ENCODE data around the gene NPHP4. TPM values are rescaled to one million over a fixed set of nuclear protein-coding genes. Genes with fewer than 3 reads are reported as not detected.

NPHP4 gene
- total and polyA plus RNA-seq, 9 of the 15 experiments (the other 6 are each of a cell fraction or from before 2014, with no cell fraction given), result 0.52 to 26.2 (median 6.7) TPM

DNA sequence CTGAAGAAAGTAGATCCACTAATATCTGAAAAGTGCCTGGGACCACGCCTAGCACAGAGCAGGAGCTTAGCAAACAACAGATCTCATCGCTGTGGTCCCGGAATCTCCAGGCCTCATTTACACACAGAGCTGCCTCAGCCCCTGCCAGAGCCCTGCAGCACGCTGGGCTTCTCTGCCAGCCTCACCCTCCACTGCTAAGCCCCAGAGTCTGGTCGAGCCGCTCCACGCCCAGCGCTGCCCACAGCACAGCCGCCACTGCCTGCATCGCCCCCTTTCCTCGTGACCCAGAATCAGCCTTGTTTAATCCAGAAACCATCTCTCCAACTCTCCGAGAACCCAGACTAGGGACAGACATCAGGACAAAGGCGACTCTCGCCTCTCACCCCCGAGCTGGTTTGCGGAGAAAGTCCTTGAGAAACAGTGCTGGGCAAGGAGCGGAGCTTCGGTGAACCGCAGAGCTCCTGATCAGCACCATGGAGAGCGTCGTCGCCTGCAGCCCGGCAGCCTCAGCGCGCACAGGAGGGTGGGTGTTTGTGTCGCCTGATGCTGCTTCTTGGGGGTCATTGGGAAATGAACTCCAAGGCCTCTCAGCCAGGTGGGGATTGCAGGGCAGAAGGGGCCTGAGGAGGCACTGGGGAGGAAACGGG, 145.1 kb downstream of the NPHP4 start (continued):
- TF ChIP-seq, protein P1, sequence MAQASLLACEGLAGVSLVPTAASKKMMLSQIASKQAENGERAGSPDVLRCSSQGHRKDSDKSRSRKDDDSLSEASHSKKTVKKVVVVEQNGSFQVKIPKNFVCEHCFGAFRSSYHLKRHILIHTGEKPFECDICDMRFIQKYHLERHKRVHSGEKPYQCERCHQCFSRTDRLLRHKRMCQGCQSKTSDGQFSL (CRISPR knock-in tag; IDR thresholded peaks at IDR 0.05), result no peak
- TF ChIP-seq, protein P1 (tag; IDR thresholded peaks at IDR 0.05), result no peak
- TF ChIP-seq, protein P2, sequence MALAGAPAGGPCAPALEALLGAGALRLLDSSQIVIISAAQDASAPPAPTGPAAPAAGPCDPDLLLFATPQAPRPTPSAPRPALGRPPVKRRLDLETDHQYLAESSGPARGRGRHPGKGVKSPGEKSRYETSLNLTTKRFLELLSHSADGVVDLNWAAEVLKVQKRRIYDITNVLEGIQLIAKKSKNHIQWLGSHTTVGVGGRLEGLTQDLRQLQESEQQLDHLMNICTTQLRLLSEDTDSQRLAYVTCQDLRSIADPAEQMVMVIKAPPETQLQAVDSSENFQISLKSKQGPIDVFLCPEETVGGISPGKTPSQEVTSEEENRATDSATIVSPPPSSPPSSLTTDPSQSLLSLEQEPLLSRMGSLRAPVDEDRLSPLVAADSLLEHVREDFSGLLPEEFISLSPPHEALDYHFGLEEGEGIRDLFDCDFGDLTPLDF (CRISPR knock-in tag; IDR thresholded peaks at IDR 0.05), result no peak

DNA sequence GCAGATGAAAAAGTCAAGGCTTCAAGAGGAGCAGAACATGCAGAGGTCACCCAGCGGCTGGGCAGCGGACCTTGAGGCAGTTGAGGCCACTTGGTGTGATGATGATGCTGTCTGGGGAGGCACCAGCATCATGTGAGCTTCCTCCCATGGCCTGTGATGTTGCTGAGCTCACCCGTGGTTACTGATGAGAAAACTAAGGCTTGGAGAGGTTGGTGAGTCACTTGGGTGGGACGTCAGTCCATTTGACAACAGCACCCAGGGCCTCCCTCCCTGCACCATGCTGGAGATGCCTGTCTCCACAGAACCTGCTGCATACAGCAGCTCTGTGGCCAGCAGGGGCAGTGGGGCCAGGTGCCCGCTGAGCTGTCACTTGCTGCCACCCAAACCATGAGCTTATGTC, 146.8 kb downstream of the NPHP4 start:
- Histone ChIP-seq H3K9me3 (replicated peaks; ENCODE audit: control insufficient read depth, insufficient read depth, low read depth, low read length) (no peaks in the 10 kb centered on the region), H3K27me3 (ENCODE audit: control insufficient read depth in 2 of 2, insufficient read depth in 2 of 2, low read length in 2 of 2) (peaks cover 15 to 71% of the 10 kb centered on the region in 2 experiments; a peak in 3 of 5 replicates), H3K4me3 (no peak overlapping the region), H3K4me1 (replicated peaks in 1 of 2; ENCODE audit: control insufficient read depth in 2 of 2, insufficient read depth in 2 of 2, low read length in 2 of 2) (peaks cover 0 to 4% of the 10 kb centered on the region in 2 experiments; a peak in 1 of 5 replicates), H3K79me2 (ENCODE audit: control insufficient read depth, insufficient read depth, low read length) (no peaks in the 10 kb centered on the region), H2AFZ (ENCODE audit: low read depth, low read length) (no peak overlapping the region), H3K27ac (ENCODE audit: extremely low read depth, low read depth, low read length) (no peak overlapping the region), H3K4me2 (ENCODE audit: insufficient read depth, low read length) (no peak overlapping the region), H3K36me3 (ENCODE audit: control insufficient read depth, insufficient read depth, low read length) (no peaks in the 10 kb centered on the region), H3K9ac (ENCODE audit: insufficient read depth in 1 of 2, low read depth in 2 of 2, low read length in 2 of 2) (no peak overlapping the region), H3K9me1 (ENCODE audit: control insufficient read depth, insufficient read depth, low read length) (peaks cover 3% of the 10 kb centered on the region), H4K20me1 (replicated peaks; ENCODE audit: control insufficient read depth, insufficient read depth, low read length) (peaks cover 36% of the 10 kb centered on the region)
- intact Hi-C loops (cut with micrococcal nuclease) (no loop called here), in situ Hi-C loops (cut with MboI) (no loop called here)
- DNase-seq (ENCODE audit: extremely low read depth in 1 of 4, low spot score in 3 of 4) (no peak), ATAC-seq (no peak), FAIRE-seq (no peak)
- POLR2A ChIA-PET, result interaction anchor here (1.1 kb wide), 1 partner anchor 36 kb away, joined by 3 read pairs; no protein-coding TSS in a partner anchor
- WGBS (ENCODE audit: insufficient coverage, low coverage, missing lambda C conversion rate), result 0% methylated on average over 5 of the region's 5 CpGs
- CTCF ChIA-PET (ENCODE audit: low intra/inter-chr PET ratio), result no interaction called here
- BruUV-seq (replicated peaks), result no TSS peak
- TF ChIP-seq SRSF9 (IDR thresholded peaks at IDR 0.05; ENCODE audit: borderline replicate concordance, low read depth, low read length) (no peak), NR3C1 (CRISPR knock-in tag; IDR thresholded peaks at IDR 0.05) (no peak), ZNF324 (CRISPR knock-in tag; IDR thresholded peaks at IDR 0.05) (no peak), FOS (IDR thresholded peaks at IDR 0.05; ENCODE audit: extremely low read depth, insufficient read length) (no peak), NFRKB (IDR thresholded peaks at IDR 0.05; ENCODE audit: low read depth) (no peak), ZBTB1 (CRISPR knock-in tag; IDR thresholded peaks at IDR 0.05; ENCODE audit: borderline replicate concordance, low read depth) (no peak), ZNF699 (CRISPR knock-in tag; IDR thresholded peaks at IDR 0.05; ENCODE audit: insufficient replicate concordance) (no peak)
- TF ChIP-seq, protein P3, sequence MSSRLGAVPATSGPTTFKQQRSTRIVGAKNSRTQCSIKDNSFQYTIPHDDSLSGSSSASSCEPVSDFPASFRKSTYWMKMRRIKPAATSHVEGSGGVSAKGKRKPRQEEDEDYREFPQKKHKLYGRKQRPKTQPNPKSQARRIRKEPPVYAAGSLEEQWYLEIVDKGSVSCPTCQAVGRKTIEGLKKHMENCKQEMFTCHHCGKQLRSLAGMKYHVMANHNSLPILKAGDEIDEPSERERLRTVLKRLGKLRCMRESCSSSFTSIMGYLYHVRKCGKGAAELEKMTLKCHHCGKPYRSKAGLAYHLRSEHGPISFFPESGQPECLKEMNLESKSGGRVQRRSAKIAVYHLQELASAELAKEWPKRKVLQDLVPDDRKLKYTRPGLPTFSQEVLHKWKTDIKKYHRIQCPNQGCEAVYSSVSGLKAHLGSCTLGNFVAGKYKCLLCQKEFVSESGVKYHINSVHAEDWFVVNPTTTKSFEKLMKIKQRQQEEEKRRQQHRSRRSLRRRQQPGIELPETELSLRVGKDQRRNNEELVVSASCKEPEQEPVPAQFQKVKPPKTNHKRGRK (tag; IDR thresholded peaks at IDR 0.05), result no peak
- TF ChIP-seq, protein P4, sequence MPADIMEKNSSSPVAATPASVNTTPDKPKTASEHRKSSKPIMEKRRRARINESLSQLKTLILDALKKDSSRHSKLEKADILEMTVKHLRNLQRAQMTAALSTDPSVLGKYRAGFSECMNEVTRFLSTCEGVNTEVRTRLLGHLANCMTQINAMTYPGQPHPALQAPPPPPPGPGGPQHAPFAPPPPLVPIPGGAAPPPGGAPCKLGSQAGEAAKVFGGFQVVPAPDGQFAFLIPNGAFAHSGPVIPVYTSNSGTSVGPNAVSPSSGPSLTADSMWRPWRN (IDR thresholded peaks at IDR 0.05; ENCODE audit: low read depth), result no peak
- TF ChIP-seq, protein P5, sequence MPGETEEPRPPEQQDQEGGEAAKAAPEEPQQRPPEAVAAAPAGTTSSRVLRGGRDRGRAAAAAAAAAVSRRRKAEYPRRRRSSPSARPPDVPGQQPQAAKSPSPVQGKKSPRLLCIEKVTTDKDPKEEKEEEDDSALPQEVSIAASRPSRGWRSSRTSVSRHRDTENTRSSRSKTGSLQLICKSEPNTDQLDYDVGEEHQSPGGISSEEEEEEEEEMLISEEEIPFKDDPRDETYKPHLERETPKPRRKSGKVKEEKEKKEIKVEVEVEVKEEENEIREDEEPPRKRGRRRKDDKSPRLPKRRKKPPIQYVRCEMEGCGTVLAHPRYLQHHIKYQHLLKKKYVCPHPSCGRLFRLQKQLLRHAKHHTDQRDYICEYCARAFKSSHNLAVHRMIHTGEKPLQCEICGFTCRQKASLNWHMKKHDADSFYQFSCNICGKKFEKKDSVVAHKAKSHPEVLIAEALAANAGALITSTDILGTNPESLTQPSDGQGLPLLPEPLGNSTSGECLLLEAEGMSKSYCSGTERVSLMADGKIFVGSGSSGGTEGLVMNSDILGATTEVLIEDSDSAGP (CRISPR knock-in tag; IDR thresholded peaks at IDR 0.05), result no peak
